ENCODE measurements around the gene FAIM.
"Not testable (repeated sequence)": the region's sequence is repeated elsewhere in the genome, so short reads cannot be mapped to it uniquely, and the experiment has no call there.

FAIM gene, protein sequence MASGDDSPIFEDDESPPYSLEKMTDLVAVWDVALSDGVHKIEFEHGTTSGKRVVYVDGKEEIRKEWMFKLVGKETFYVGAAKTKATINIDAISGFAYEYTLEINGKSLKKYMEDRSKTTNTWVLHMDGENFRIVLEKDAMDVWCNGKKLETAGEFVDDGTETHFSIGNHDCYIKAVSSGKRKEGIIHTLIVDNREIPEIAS

DNA sequence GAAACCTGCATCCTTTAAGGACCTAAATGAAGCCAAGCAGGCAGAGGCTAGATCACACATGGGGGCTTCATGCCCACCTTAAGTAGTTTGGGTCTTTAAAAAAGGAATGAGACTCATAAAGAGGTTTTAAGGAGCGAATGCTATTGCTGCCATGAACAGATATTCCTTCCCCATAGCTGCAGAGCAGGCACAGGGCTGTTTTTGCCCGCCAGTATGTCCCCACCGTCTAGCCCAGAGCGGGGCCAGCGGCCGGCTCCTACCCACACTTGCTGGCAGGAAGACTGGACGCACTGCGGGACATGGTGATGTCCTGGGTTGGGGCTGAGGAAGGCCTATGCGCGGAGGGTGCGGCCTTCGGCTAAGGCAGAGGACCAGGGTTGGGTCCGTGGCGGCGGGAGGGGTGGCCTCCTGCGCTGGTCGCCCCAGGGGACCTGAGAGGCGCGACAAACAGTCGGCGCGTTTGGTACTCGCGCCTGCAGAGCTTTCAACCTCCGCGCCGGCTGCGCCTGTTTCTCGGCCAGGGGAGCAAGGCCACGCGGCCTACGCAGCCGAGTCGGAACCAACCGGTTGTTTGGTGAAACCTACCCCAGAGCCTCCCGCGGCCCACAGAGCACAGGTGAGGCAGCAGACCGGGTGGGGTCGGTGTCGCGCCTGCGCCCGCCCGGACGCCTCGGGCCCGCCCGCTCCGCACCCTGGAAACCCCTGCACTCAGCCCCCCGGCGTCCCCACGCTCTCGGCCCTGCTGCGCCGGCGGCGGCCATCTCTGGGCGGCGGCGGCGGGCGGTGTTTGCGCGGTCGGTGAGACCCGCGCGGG, at the start of gene FAIM:
Gene FAIM, plus strand, starts transcription at position 450 of the 814 bp plus-strand sequence. CDS start 10,956 bp downstream, outside the sequence.
- peak; percentile 43 to 64 for DNase-seq

DNA sequence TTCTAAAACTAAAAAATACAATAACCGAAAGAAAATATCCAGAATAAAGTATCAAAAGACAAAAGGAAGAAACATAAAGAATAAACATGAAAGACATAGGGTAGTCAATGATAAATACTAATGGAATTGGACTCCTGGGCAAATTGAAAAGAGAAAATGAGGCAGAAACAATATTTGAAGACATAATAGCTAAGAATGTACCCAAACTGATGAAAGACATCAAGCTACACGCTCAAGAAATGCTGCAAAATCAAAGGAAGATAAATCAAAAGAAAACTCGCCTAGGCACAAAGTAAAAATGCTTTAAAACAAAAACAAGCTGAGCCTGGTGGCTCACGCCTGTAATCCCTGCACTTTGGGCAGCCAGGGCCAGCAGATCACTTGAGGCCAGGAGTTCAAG, 49.4 kb upstream of the FAIM start:
- DNase-seq, result no peak

DNA sequence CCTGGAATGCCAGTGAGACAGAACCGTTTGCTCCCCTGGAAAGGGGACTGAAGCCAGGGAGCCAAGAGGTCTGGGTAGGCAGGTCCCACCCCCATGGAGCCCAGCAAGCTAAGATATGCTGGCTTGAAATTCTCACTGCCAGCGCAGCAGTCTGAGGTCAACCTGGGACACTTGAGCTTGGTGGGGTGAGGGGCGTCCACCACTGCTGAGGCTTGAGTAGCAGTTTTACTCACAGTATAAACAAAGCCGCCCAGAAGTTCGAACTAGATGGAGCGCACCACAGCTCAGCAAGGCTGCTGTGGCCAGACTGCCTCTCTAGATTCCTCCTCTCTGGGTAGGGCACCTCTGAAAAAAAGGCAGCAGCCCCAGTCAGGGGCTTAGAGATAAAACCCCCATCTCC, 48.1 kb upstream of the FAIM start:
- DNase-seq, result no peak

DNA sequence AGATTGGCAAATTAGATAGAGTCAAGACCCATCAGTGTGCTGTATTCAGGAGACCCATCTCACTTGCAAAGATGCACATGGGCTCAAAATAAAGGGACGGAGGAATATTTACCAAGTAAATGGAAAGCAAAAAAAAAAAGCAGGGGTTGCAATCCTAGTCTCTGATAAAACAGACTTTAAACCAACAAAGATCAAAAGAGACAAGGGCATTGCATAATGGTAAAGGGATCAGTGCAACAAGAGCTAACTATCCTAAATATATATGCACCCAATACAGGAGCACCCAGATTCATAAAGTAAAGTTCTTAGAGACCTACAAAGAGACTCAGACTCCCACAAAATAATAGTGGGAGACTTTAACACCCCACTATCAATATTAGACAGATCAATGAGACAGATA, 45.7 kb upstream of the FAIM start:
- DNase-seq, result not testable (repeated sequence)

DNA sequence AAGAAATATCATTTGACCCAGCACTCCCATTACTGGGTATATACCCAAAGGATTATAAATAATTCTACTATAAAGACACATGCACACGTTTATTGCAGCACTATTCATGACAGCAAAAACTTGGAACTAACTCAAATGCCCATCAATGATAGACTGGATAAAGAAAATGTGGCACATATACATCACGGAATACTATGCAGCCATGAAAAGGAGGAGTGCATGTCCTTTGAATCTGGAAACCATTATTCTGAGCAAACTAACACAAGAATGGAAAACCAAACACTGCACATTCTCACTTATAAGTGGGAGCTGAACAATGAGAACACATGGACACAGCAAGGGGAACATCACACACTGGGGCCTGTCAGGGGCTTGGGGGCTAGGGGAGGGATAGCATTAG, 42.3 kb upstream of the FAIM start:
- DNase-seq, result not testable (repeated sequence)

DNA sequence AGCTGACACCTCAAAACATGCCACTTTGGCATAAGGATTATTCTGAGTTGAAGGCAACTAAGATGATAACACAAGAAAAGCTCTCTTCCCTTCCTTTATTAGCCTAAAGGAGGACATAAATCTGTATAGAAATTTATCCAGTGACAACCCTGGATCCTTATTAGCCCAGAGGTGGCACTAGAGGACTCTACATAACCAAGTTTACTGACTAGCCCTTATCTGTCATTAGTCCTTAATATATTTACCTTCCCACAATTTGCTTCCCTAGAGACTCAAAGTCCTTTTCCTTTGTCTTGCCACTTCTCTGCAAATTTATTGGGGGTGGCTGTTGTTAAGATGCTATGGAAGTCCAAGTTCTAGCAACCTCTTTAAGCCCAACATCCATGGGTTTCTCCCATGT, 41.2 kb upstream of the FAIM start:
- no peak for DNase-seq

DNA sequence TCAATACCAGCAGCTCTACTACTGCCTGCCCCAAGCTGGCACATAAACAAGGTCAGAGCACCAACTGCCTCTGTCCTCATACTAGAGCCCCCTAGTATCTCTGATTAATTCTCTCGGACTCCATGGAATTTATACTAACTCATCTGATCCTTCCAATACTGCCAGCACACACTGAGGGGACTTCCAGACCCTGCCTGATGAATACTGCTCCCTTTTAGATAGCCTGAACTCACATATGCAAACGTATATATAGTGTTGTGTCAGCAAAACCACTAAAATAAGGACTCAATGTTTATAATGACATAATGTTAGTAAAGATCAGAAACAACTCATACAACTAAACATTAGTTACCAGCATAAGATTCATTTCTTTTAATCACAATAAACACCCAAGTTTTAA, 39.5 kb upstream of the FAIM start:
- DNase-seq, result no peak

DNA sequence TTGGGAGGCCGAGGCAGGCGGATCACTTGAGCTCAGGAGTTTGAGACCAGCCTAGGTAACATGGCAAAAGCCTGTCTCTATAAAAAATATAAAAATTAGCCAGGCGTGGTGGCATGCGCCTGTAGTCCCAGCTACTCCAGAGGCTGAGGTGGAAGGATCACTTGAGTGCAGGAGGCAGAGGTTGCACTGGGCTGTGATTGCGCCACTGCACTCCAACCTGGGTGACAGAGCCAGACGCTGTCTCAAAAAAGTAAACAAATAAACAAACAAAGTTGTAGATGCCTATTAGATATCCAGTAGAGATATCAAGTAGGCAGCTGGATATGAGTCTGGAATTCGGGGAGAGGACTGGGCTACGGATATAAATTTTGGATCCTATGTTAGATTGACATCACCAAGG, 38.9 kb upstream of the FAIM start:
- DNase-seq, result not testable (repeated sequence)

DNA sequence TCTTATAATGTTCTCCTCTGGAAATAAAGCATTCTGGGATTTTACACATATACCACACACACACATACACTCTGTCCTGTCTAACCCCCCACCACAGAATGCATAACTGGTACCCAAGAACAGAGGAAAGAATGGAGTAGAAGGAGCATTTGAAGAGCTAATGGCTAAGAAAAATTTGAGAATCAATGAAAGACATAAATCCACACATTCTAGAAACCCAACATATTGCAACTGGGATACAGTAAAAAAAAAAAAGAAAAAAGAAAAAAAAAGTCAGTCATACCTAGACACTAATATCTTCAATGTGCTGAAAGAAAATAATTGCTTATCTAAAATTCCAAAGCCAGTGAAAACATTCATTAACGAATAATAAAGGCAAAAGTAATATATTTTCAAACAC, 35.4 kb upstream of the FAIM start:
- DNase-seq, result no peak

DNA sequence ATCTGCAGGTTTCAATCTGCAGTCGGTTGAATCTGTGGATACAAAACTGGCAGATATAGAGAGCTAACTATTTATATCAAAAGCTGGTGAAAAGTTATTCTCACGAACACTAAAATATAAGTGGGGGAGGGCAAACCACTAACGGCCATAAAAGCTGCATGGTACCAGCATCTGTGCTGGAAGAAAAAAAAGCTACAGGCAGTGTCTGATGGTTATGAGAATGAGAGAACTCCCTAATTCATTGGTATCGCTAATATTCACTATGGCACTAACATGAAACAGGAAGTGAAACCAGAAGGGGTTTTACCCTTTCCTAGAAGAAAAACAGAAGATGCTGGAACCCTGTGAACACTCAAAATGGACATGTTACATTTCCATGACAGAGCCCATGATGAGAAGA, 30.4 kb upstream of the FAIM start:
- peak; percentile 67 to 72 for DNase-seq

DNA sequence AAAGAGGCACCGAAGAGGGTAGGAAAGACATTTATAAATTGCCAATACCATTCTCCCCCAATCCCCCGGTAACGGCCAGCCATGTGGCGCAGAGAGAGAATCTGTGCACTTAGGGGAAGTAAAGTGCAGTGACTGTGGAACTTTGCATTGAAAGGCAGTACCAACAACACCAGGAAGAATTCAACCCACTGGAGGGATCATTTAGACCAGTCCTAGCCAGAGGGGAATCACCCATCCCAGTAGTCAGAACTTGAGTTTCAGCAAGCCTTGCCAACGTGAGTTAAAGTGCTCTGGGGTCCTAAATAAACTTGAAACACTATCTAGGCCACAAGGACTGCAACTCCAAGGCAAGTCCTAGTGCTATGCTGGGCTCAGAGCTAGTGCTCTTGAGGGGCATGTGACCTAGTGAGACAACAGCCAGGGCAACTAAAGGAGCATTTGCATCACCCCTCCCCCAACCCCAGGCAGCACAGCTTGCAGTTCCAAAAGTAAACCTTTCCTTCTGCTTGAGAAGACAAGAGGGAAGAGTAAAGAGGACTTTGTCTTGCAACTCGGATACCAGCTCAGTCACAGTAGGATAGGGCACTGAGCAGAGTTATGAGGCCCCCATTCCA, 29.5 kb upstream of the FAIM start:
- DNase-seq, result no peak

DNA sequence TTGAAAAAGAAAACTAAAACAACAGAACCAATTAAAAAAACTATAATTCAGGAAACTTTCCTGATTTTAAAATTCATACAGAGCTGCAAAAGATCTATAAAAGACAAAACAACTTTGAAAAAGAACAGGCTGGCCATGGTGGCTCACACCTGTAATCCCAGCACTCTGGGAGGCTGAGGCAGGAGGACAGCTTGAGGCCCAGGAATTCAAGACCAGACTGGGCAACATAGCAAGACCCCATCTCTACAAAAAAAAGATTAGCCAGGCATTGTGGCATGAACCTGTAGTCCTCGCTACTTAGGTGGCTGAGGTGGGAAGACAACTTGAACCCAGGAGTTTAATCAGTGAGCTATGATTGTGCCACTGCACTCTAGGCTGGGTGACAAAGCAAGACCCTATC, 21.2 kb upstream of the FAIM start:
- DNase-seq, result no peak

DNA sequence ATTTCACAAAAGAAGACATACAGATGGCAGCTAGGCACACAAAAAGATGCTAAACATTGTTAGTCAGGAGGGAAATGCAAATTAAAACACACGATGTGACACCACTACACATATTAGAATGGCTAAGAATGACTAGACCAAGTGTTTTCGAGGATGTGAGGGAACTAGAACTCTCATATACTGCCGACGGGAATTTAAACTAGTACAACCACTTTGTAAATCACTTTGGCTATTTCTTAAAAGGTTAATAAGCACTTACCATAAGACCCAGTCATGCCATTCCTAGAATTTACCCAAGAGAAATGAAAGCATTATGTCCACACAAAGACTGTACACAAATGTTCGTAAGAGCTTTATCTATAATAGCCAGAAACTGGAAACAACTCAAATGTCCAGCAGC, 20.1 kb upstream of the FAIM start:
- no peak for DNase-seq

DNA sequence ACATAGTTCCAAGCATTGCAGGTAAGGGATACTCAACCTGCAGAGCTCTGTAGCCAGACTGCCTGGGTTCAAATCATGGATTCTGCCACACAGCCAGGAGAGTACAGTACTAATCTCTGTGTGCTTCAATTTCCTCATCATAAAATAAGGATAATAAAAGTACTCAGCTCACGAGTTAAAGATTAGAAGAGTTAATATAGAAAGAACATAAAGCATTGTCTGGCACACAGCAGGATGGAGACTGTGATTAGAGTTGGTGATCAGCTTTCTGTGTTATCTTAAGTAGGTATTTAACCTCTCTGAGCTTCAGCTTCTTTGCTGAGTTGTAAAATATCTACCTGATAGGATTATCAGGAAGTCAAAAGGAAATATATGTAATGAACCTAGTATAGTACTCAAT, 17.2 kb upstream of the FAIM start:
- DNase-seq, result no peak

DNA sequence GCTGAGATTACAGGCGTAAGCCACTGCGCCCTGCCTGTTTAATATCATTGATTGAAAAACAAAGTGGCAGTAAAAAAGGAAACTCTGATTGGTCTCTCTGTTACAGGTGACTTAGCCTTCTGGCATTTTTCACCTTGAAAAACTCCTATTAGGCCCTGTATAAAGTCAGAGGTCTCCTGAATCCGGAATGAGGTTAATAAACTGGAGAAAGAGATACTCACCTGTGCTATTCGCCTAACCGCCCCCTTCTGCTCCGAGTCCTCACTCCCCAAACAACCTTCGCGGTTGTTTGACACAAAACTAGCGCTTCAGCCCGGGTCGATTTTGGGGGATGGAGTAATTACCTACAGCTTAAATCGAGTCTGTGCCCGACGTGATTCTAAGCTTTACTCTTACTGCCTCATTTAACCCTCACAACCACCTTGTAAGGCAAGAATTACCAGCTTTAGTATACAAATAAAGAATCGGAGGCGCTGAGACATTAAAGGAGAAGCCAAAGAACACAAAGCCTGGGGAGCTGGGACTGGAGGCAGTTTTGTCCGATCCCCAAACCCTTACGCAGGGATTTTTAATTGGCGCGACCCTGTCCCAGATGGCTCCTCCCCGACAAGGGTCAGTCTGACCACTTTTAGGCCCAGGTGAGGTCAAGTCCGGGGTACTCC, 15.0 kb upstream of the FAIM start:
- DNase-seq, result no peak

DNA sequence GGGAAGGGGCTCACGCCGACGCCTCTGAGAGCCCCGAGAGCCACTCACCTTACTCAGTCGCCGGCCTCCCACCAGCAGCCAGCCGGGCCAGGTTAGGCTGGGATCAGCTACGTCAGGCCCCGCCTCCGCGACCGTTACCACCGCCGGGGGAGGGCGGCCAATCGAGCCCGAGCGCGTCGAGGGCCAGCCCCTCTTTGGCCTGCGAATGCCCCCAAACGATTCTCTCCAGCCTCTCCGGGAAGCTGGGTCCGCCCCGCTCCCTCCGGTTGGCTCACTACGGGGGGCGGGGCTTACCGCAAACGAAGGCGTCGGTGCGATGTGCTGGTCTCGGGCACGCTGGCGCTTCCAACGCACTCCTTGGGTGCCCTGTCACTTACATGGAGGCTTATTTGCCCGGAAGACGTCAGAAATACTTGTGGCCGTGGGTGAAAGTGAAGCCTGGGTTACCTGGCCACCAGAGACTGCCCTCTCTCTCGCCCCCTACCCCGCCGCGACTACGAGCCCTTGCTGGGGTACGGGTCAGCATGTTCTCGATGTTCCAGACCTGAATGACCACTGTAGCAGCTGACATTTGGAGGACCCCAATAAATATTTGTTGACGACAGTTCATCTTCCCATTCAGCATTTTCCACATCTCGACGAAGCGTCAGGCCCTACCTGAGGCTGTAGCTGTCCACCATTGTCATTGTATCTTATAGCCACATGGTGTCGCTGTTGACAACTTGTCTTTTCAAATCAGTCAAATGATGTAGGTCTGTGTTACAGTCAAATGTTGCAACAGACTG, 14.2 kb upstream of the FAIM start, which contains the start of gene CEP70:
Gene CEP70, minus strand, starts transcription at position 111 of the 785 bp plus-strand sequence. CDS start 21,333 bp downstream, outside the sequence.
- peak; percentile 93 for DNase-seq

DNA sequence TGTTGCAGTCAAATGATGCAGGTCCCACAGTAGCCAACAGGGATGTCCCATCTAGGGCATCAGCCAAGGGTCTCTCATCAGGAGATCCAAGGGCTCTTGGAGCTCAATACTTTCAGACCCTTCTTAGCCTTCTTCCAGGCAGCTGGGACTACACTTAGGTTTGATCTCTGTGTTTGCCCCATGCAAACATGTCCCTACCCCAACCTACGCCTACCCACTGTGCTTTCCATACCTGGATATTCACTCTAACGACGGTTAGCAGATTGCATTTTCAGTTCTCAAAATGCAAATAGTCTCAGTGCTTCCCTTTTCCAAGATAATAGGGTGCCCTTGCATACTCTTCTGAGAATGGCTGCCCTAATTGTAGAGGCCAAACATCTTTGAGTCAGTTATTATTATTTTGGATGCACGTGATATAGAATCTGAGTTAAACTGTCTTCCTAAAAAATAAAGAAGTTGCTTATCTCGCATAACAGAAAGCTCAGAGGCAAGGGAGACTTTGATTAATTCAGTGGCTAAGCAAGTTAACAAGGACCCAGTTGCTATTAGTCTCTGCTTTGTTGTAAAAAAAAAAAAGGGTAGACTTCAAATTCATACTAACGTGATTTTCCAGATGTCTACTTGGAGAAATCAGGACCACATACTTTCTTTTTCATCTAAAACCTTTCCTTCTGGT, 13.5 kb upstream of the FAIM start:
- peak in 1 of 2 donors; percentile 49 for DNase-seq

DNA sequence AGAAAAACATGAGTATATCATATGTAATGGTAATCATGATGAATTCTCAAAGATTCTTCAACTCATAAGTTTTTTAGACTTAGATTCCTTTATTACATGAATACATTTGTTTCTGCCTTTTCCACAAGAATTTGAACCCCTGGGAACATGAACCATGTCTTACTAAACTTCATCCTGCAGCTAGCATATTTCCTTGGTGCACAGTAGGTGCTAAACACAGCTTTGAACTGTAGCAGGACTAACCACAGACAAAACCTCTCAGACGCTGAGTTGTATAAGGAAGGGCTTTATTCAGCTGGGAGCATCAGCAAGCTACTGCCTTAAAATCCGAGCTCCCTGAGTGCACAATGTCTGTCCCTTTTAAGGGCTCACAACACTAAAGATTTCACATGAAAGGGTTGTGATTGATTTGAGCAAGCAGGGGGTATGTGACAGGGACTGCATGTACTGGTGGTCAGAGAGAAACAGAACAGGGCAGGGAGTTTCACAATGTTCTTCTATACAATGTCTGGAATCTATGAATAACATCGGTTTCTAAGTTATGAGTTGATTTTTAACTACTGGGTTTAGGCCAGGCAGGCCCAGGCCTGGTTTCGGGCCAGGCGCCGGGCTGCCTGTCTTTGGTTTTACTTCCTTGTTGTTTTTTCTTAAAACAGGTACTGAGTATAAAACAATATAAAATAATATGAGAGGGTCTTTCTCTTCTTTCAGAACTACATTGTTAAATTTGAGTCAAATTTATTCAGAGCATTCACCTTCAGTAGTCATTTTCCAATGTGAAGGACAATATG, 11.2 kb upstream of the FAIM start:
- not testable (repeated sequence) for DNase-seq

DNA sequence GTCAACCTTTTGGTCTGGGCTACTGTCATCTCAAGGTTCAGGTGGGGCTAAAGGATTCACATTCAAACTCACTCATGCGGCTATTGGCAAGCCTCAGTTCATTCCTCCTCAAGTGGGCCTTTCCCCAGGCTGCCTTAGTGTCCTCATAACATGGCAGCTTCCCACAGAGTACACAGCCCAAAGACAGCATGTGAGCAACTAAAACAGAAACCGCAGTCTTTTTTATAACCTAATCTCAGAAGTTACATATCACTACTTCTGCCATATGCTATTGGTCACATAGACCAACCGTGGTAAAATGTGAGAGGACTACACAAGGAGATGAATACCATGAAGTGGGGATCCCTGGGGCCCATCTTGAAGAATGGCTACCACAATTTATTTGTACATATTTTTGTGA, 10.0 kb upstream of the FAIM start:
- DNase-seq, result no peak

DNA sequence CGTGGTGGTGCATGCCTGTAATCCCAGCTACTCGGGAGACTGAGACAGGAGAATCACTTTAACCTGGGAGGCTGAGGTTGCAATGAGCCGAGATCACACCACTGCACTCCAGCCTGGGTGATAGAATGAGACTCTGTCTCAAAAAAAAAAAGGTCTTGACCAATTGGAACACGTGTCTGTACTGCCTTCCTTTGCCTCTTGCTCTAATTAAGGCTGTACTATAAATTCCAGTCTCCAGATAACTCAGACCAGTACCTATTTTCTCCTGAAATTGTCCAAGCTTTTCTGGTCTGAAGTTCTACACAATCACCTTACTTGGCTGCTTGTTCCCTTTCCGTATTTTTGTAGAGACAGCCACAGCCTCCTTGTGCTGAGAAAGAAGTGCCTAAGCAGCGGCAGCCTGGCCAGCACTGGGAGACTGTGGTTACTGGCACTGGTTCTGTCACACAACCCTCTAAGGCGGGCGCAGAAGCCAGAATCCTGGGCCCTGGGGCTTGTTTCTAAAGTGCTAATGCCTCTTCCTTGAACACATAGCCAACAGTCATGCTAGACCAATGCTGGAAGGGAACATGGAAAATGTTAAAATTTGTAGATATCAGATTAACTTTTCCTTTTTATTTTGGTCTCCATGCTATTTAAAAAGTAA, 8.3 kb upstream of the FAIM start:
- no peak for DNase-seq

DNA sequence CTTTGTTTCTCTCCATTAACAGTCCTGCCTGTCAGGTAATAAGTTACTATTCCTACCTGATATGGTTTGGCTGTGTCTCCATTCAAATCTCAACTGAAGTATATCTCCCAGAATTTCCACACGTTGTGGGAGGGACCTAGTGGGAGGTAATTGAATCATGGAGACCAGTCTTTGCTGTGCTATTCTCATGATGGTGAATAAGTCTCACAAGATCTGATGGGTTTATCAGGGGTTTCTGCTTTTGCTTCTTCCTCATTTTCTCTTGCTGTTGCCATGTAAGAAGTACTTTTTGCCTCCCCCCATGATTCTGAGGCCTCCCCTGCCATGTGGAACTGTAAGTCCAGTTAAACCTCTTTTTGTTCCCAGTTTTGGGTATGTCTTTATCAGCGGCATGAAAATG, 6.9 kb upstream of the FAIM start:
- peak; percentile 85 to 96 for DNase-seq

Measured in inflammatory macrophage treated with lipopolysaccharide for 1 hour (primary cell).